K562 (cell line): Measurements from ENCODE around the gene CCDC136. TPM values are rescaled to one million over a fixed set of nuclear protein-coding genes. Genes with fewer than 3 reads are reported as not detected.

ENCODE experiments used
- ATAC-seq: fragments of 200-7000 bp; cut with Tn5 transposase; 3 replicates; pipeline ENCODE4 v1.9.1; 2020; ENCODE audit warnings: moderate library complexity
- BruUV-seq: library from RNA; stranded (reverse); fragments of 400-500 nt; replicated peaks from 2 replicates; lab custom pipeline; 2021; lab: Mats Ljungman, UMichigan
- CTCF ChIA-PET: fragments of 300-600 bp; formaldehyde crosslinking; extraction: SDS; loops from one replicate; lab custom pipeline; 2021; ENCODE audit warnings: low intra/inter-chr PET ratio; lab: Yijun Ruan, JAX
- POLR2A ChIA-PET: fragments of 300-600, 350-650 bp; sonication (Branson Sonifier 250); formaldehyde crosslinking; extraction: SDS; loops from one replicate; lab custom pipeline; 2021; ENCODE audit warnings: antibody characterized with exemption, inconsistent platforms; lab: Yijun Ruan, JAX
- DNase-seq, 4 experiments: peaks; one replicate each; pipeline versions ENCODE4 v3.0.0 to v3.0.0-alpha.2; 2011 to 2018; ENCODE audit warnings: low spot score in 3 of 4, mixed read lengths in 3 of 4; ENCODE audit errors: extremely low read depth in 1 of 4
- FAIRE-seq: peaks from 2 replicates; lab custom pipeline; 2011; peaks lifted over from hg19 to GRCh38; lab: Jason Lieb, UNC
- H2AFZ ChIP-seq: 2 replicates; pipeline ENCODE4 v1.6.0; 2011; ENCODE audit warnings: low read depth, low read length, control low read depth, inconsistent platforms
- H3K27ac ChIP-seq: fragments of 200-600 bp; 3 replicates; pipeline ENCODE4 v1.8.0; 2011; ENCODE audit warnings: low read depth, mild to moderate bottlenecking, control low read depth, inconsistent platforms, low read length, moderate library complexity, mixed read lengths; ENCODE audit errors: extremely low read depth
- H3K27me3 ChIP-seq, 2 experiments: fragments of 300-600 bp in 1 of 2; 2 replicates in 1 of 2; 3 replicates in 1 of 2; pipeline versions ENCODE4 v1.6.0 to v1.8.0; 2011; ENCODE audit warnings: inconsistent platforms in 2 of 2, low read length in 2 of 2, mild to moderate bottlenecking in 1 of 2, mixed read lengths in 1 of 2, moderate library complexity in 1 of 2; ENCODE audit not compliant: control insufficient read depth in 2 of 2, insufficient read depth in 2 of 2
- H3K36me3 ChIP-seq: fragments of 300-600 bp; 3 replicates; pipeline ENCODE4 v1.8.0; 2011; ENCODE audit warnings: mild to moderate bottlenecking, low read length, inconsistent platforms; ENCODE audit not compliant: control insufficient read depth, insufficient read depth
- H3K4me1 ChIP-seq, 2 experiments: fragments of 200-600 bp in 1 of 2; replicated peaks in 1 of 2; 2 replicates in 1 of 2; 3 replicates in 1 of 2; pipeline versions ENCODE4 v1.5.1 to v1.8.0; 2011; ENCODE audit warnings: inconsistent platforms in 2 of 2, low read length in 2 of 2, mild to moderate bottlenecking in 1 of 2, mixed read lengths in 1 of 2, moderate library complexity in 1 of 2; ENCODE audit not compliant: control insufficient read depth in 2 of 2, insufficient read depth in 2 of 2
- H3K4me2 ChIP-seq: 2 replicates; pipeline ENCODE4 v1.6.1; 2011; ENCODE audit warnings: low read length, control low read depth, inconsistent platforms, mixed read lengths; ENCODE audit not compliant: insufficient read depth
- H3K4me3 ChIP-seq: fragments of 200-600 bp; sonication (generic), shearing (Covaris generic); 2 replicates; pipeline ENCODE4 v1.5.1; 2016; ENCODE audit warnings: control low read depth, inconsistent platforms
- H3K79me2 ChIP-seq: fragments of 200-600 bp; 3 replicates; pipeline ENCODE4 v1.8.0; 2011; ENCODE audit warnings: low read length, inconsistent platforms; ENCODE audit not compliant: control insufficient read depth, insufficient read depth
- H3K9ac ChIP-seq, 2 experiments: 2 replicates each; pipeline versions ENCODE4 v1.6.0 to v1.6.1; 2011; ENCODE audit warnings: low read depth in 2 of 2, low read length in 2 of 2, control low read depth in 1 of 2, inconsistent platforms in 1 of 2, mild to moderate bottlenecking in 1 of 2, mixed read lengths in 1 of 2; ENCODE audit not compliant: insufficient read depth in 1 of 2
- H3K9me1 ChIP-seq: one replicate; pipeline ENCODE4 v1.6.0; 2011; ENCODE audit warnings: inconsistent platforms, mild to moderate bottlenecking, low read length, moderate library complexity; ENCODE audit not compliant: control insufficient read depth, insufficient read depth
- H3K9me3 ChIP-seq: replicated peaks from 2 replicates; pipeline ENCODE4 v1.5.1; 2011; ENCODE audit warnings: low read depth, low read length, inconsistent platforms; ENCODE audit not compliant: control insufficient read depth, insufficient read depth
- H4K20me1 ChIP-seq: replicated peaks from 2 replicates; pipeline ENCODE4 v1.6.1; 2011; ENCODE audit warnings: low read length, inconsistent platforms, mixed read lengths; ENCODE audit not compliant: control insufficient read depth, insufficient read depth
- CBX5 ChIP-seq: IDR thresholded peaks from 2 replicates; pipeline ENCODE4 v1.6.1; 2014; ENCODE audit warnings: low read depth, borderline replicate concordance
- EP400 ChIP-seq: fragments of 450-650 bp; IDR thresholded peaks from 2 replicates; pipeline ENCODE4 v1.6.1; 2017; ENCODE audit warnings: antibody characterized with exemption, mild to moderate bottlenecking, moderate library complexity
- HIVEP1 ChIP-seq: fragments of 250-450 bp; sonication (Bioruptor Pico); IDR thresholded peaks from 2 replicates; pipeline ENCODE4 v1.4.0; 2020; ENCODE audit warnings: mild to moderate bottlenecking
- HMBOX1 ChIP-seq: sonication (generic); IDR thresholded peaks from 2 replicates; pipeline ENCODE4 v1.6.1; 2016
- NR4A1 ChIP-seq, 2 experiments: fragments of 250-450 bp in 1 of 2; fragments of 450-650 bp in 1 of 2; sonication (Bioruptor Pico) in 1 of 2; IDR thresholded peaks; 2 replicates each; pipeline versions ENCODE4 v1.4.0 to v1.6.1; 2016 to 2020; ENCODE audit warnings: mild to moderate bottlenecking in 2 of 2, missing compliant biosample characterization in 1 of 2, missing genetic modification characterization in 1 of 2, moderate library complexity in 1 of 2
- RCOR1 ChIP-seq, 2 experiments: IDR thresholded peaks; 2 replicates each; pipeline ENCODE4 v1.6.1; 2012; ENCODE audit warnings: low read depth in 2 of 2, low read length in 2 of 2, borderline replicate concordance in 1 of 2, improper control_type of control experiment in 1 of 2
- RNF2 ChIP-seq: sonication (generic); IDR thresholded peaks from 2 replicates; pipeline ENCODE4 v1.6.1; 2016
- SRSF7 ChIP-seq: fragments of 200-400 bp; formaldehyde crosslinking; optimal IDR thresholded peaks from 2 replicates; pipeline ENCODE3; 2017; ENCODE audit warnings: mild to moderate bottlenecking, low read depth, low read length
- STAT6 ChIP-seq: sonication (generic); formaldehyde crosslinking; IDR thresholded peaks from 2 replicates; pipeline ENCODE4 v1.8.1; 2023; ENCODE audit warnings: mild to moderate bottlenecking, missing genetic modification reagents
- TEAD2 ChIP-seq: fragments of 450-650 bp; IDR thresholded peaks from 2 replicates; pipeline ENCODE4 v1.6.1; 2016; ENCODE audit warnings: missing genetic modification characterization, control low read depth, missing compliant biosample characterization
- THAP12 ChIP-seq: fragments of 250-450 bp; sonication (Bioruptor Pico); IDR thresholded peaks from 2 replicates; pipeline ENCODE4 v1.9.0; 2021; ENCODE audit warnings: mild to moderate bottlenecking, inconsistent platforms
- ZKSCAN1 ChIP-seq: fragments of 150-350 bp; IDR thresholded peaks from 2 replicates; pipeline ENCODE4 v1.6.1; 2016; ENCODE audit warnings: low read depth, low read length
- ZNF146 ChIP-seq: IDR thresholded peaks from one replicate; pipeline ENCODE4 v1.6.1; 2018; ENCODE audit warnings: missing compliant biosample characterization; ENCODE audit not compliant: unreplicated experiment
- ZNF197 ChIP-seq: fragments of 200-800 bp; sonication (Bioruptor generic); IDR thresholded peaks from 2 replicates; pipeline ENCODE4 v1.6.1; 2016; ENCODE audit warnings: low read depth, missing genetic modification characterization, missing compliant biosample characterization
- ZZZ3 ChIP-seq: fragments of 450-650 bp; IDR thresholded peaks from 2 replicates; pipeline ENCODE4 v1.6.1; 2016; ENCODE audit warnings: antibody characterized with exemption, mild to moderate bottlenecking, moderate library complexity
- WGBS: fragments of 100-300 bp; shearing (Covaris generic); methylation state at CpG from one replicate; pipeline ENCODE4 v1.1.6; 2016; ENCODE audit warnings: low coverage, mixed read lengths; ENCODE audit not compliant: insufficient coverage; ENCODE audit errors: missing lambda C conversion rate; 5-methylcytosine and 5-hydroxymethylcytosine counted together
- in situ Hi-C: fragments of 300-500 bp; cut with MboI; formaldehyde crosslinking; loops from 4 replicates; pipeline ENCODE4 v1.15.0; 2018; ENCODE audit warnings: inconsistent platforms, mixed read lengths
- intact Hi-C: fragments of 100-400 bp; cut with micrococcal nuclease; formaldehyde crosslinking; loops from 2 replicates; pipeline ENCODE4 v1.14.2; 2022
- polyA plus RNA-seq, 8 experiments: library from polyadenylated mRNA; depleted of rRNA in 4 of 8; stranded (reverse) in 5 of 8; unstranded in 3 of 8; fragments of >200 nt; fragmentation: Nextera tagmentation in 2 of 8; fragmentation: Illumina TruSeq in 1 of 8; extraction: Ambion mirVana in 2 of 8; extraction: Trizol in 1 of 8; gene quantifications; 2 replicates each; pipeline versions ENCODE4 v1.2.1 to v1.2.3, GENCODE V29; 2011 to 2014; ENCODE audit warnings: inconsistent platforms in 1 of 8, missing spikeins in 1 of 8
- total RNA-seq, 7 experiments: library from RNA; depleted of rRNA in 6 of 7; stranded (reverse); fragments of >200 nt in 6 of 7; fragmentation: Illumina TruSeq in 2 of 7; extraction: Trizol in 2 of 7; gene quantifications; 2 replicates each; pipeline versions ENCODE4 v1.2.1 to v1.2.3, GENCODE V29; 2011 to 2021; ENCODE audit warnings: low replicate concordance in 1 of 7

CCDC136 gene
- total and polyA plus RNA-seq, 9 of the 15 experiments (the other 6 are each of a cell fraction or from before 2014, with no cell fraction given) = 2.4 to 40.8 (median 26.5) TPM

- CTCF ChIA-PET = no interaction called here
- Histone ChIP-seq H3K27ac (peak overlapping the region; percentile 81), H3K4me3 (peak overlapping the region; percentile 71), H3K9me3 (no peaks in the 10 kb centered on the region), H3K4me2 (peak overlapping the region; percentile 100), H3K4me1 (peaks cover 38 to 72% of the 10 kb centered on the region in 2 experiments), H4K20me1 (no peaks in the 10 kb centered on the region; the same call in 1 of the 2 replicates), H3K36me3 (peaks cover 50% of the 10 kb centered on the region), H3K79me2 (peaks cover 44% of the 10 kb centered on the region), H3K9me1 (no peaks in the 10 kb centered on the region), H2AFZ (peak overlapping the region; percentile 97), H3K9ac (peak overlapping the region; percentile 72 to 74), H3K27me3 (no peaks in the 10 kb centered on the region)
- ATAC-seq (no peak), DNase-seq (peak in 1 of 4 experiments; percentile 42), FAIRE-seq (no peak)
- intact Hi-C loops = loop anchor here (2.0 to 5.0 kb wide), 4 partner anchors 80 to 385 kb away; partner anchors contain the start of genes CALU and METTL2B
- POLR2A ChIA-PET = interaction anchor here (0.6 to 7.1 kb wide), 14 partner anchors 11 to 625 kb away, joined by 3 to 47 read pairs (median 4); partner anchors contain the start of gene CALU
- 53% methylated on average over 15 of the region's 15 CpGs for WGBS
- in situ Hi-C loops = no loop called here
- TSS peak; percentile 92 for BruUV-seq
- TF ChIP-seq RNF2 = no peak
- TF ChIP-seq STAT6 (CRISPR knock-in tag) = 0 out of 2 replicates have a peak, but pooled peaks have one; percentile 63
- TF ChIP-seq TEAD2 (tag) = no peak
- TF ChIP-seq THAP12 (CRISPR knock-in tag) = no peak
- no peak for TF ChIP-seq EP400
- no peak for TF ChIP-seq ZZZ3
- TF ChIP-seq SRSF7 = no peak
- TF ChIP-seq ZNF146 (CRISPR knock-in tag) = no peak
- TF ChIP-seq RCOR1 (IDR thresholded peaks at IDR 0.05; ENCODE audit: borderline replicate concordance in 1 of 2, low read depth in 2 of 2, low read length in 2 of 2) = no peak
- no peak for TF ChIP-seq ZNF197 (CRISPR knock-in tag)
- no peak for TF ChIP-seq HIVEP1 (CRISPR knock-in tag)
- peak; percentile 76; the same call in 1 of the 2 replicates for TF ChIP-seq NR4A1 (CRISPR knock-in tag; IDR thresholded peaks at IDR 0.05)
- TF ChIP-seq NR4A1 (tag; IDR thresholded peaks at IDR 0.05) = no peak
- peak; percentile 64; the same call in 1 of the 2 replicates for TF ChIP-seq HMBOX1
- no peak for TF ChIP-seq ZKSCAN1
- no peak for TF ChIP-seq CBX5
Measured at GRCh38 chr7:128861957-128862570, 70.3 kb downstream of the CCDC136 start.
